ENCODE measurements around the gene NAAA. TPM values are rescaled to one million over a fixed set of nuclear protein-coding genes. Genes with fewer than 3 reads are reported as not detected.
A peak's percentile ranks its signal among the peaks of the same experiment; 100 is the strongest.

Gene NAAA
- total and polyA plus RNA-seq, 2 of the 13 experiments (the other 11 are each of a cell fraction or from before 2014, with no cell fraction given) = 22.4 to 24.6 TPM

GRCh38 chr4:75909405-75909804 lies 31.4 kb downstream of the NAAA start (continued):
- TF ChIP-seq CREBL2 (CRISPR knock-in tag; IDR thresholded peaks at IDR 0.05; ENCODE audit: borderline replicate concordance) = no peak
- no peak for TF ChIP-seq ZNF547 (CRISPR knock-in tag; IDR thresholded peaks at IDR 0.05)
- TF ChIP-seq ZNF563 (CRISPR knock-in tag; IDR thresholded peaks at IDR 0.05) = no peak

GRCh38 chr4:75908555-75908954 lies 32.3 kb downstream of the NAAA start:
- no peak for TF ChIP-seq DDIT3 (CRISPR knock-in tag; IDR thresholded peaks at IDR 0.05)
- TF ChIP-seq MATR3 (CRISPR knock-in tag; IDR thresholded peaks at IDR 0.05) = no peak
- TF ChIP-seq NR1H2 (CRISPR knock-in tag; IDR thresholded peaks at IDR 0.05; ENCODE audit: borderline replicate concordance, low read depth) = no peak
- no peak for TF ChIP-seq ZNF709 (CRISPR knock-in tag; IDR thresholded peaks at IDR 0.05)
- no peak for TF ChIP-seq MAX (IDR thresholded peaks at IDR 0.05)
- no peak for TF ChIP-seq ZNF354B (CRISPR knock-in tag; IDR thresholded peaks at IDR 0.05)
- TF ChIP-seq TBX2 (CRISPR knock-in tag; IDR thresholded peaks at IDR 0.05; ENCODE audit: borderline replicate concordance) = no peak
- no peak for TF ChIP-seq MED8 (CRISPR knock-in tag; IDR thresholded peaks at IDR 0.05; ENCODE audit: insufficient replicate concordance)
- no peak for TF ChIP-seq PPARG (CRISPR knock-in tag; conservative IDR thresholded peaks at IDR 0.05)
- no peak for TF ChIP-seq ATM (IDR thresholded peaks at IDR 0.05; ENCODE audit: borderline replicate concordance)
- no peak for TF ChIP-seq SP4 (CRISPR knock-in tag; IDR thresholded peaks at IDR 0.05)
- TF ChIP-seq AHR (CRISPR knock-in tag; IDR thresholded peaks at IDR 0.05) = no peak
- TF ChIP-seq CEBPZ (IDR thresholded peaks at IDR 0.05; ENCODE audit: low read length) = no peak
- no peak for TF ChIP-seq TCF7L2 (IDR thresholded peaks at IDR 0.05; ENCODE audit: low read depth, low read length)
- no peak for TF ChIP-seq MLX (CRISPR knock-in tag; IDR thresholded peaks at IDR 0.05)
- H3K4me2 ChIP-seq (ENCODE audit: low read depth, low read length) = 0 out of 2 replicates have a peak overlapping the region, but pooled peaks have one; percentile 32
- in situ Hi-C loops (cut with HindIII; ENCODE audit: extremely low pct_ligation_motif_present, low pct_unique_long_range_greater_than_20kb) (no loop called here), intact Hi-C loops (cut with micrococcal nuclease; ENCODE audit: unreplicated experiment) (no loop called here)
- DNase-seq (ENCODE audit: low spot score) (no peak), FAIRE-seq (no peak), ATAC-seq (no peak)
- no peak overlapping the region for H3K4me3 ChIP-seq (replicated peaks in 1 of 3; ENCODE audit: insufficient read depth in 1 of 3, low read depth in 2 of 3, low read length in 3 of 3)
- H3K9me3 ChIP-seq (ENCODE audit: low read length) = peaks cover 13% of the 10 kb centered on the region
- H3K36me3 ChIP-seq (replicated peaks in 1 of 2; ENCODE audit: control insufficient read depth in 1 of 2, insufficient read depth in 2 of 2, low read length in 2 of 2) = no peaks in the 10 kb centered on the region
- CTCF ChIA-PET (ENCODE audit: low intra/inter-chr PET ratio, low total read pairs) = no interaction called here
- no peaks in the 10 kb centered on the region for H3K4me1 ChIP-seq (ENCODE audit: insufficient read depth, low read length)
- no peak overlapping the region for H2AFZ ChIP-seq (ENCODE audit: low read length)
- WGBS (ENCODE audit: low lambda C conversion rate) = 16% methylated on average over 3 of the region's 3 CpGs
- no peak overlapping the region for H3K27ac ChIP-seq (ENCODE audit: extremely low read length, insufficient read depth, low read length)
- no peaks in the 10 kb centered on the region for H3K27me3 ChIP-seq (ENCODE audit: control insufficient read depth in 1 of 2, insufficient read depth in 2 of 2, low read length in 2 of 2)
- no TSS peak for BruUV-seq (replicated peaks)
- H3K9ac ChIP-seq (ENCODE audit: insufficient read depth, low read depth, low read length) = no peak overlapping the region
- H4K20me1 ChIP-seq (ENCODE audit: insufficient read depth, low read length) = no peaks in the 10 kb centered on the region
- H3K79me2 ChIP-seq (ENCODE audit: insufficient read depth, low read length) = no peaks in the 10 kb centered on the region
- POLR2A ChIA-PET = no interaction called here

Measured in HepG2 (cell line).